GM23338 (cell line): ENCODE measurements around the gene KIAA1328.

Experiments
- EZH2 ChIP-seq: fragments of 200-600 bp; sonication (generic); IDR thresholded peaks from one replicate; pipeline ENCODE4 v1.8.0; 2017; ENCODE audit warnings: antibody characterized with exemption, mild to moderate bottlenecking, low read depth; ENCODE audit not compliant: unreplicated experiment
- EZH2phosphoT487 ChIP-seq: fragments of 200-600 bp; sonication (generic); IDR thresholded peaks from one replicate; pipeline ENCODE4 v1.8.1; 2018; ENCODE audit warnings: antibody characterized with exemption; ENCODE audit not compliant: unreplicated experiment
- POLR2AphosphoS5 ChIP-seq: IDR thresholded peaks from 2 replicates; pipeline ENCODE4 v1.6.1; 2016; ENCODE audit warnings: antibody characterized with exemption, low read depth
- REST ChIP-seq: IDR thresholded peaks from one replicate; pipeline ENCODE4 v1.6.1; 2018; ENCODE audit warnings: antibody characterized with exemption; ENCODE audit not compliant: unreplicated experiment
- TF ChIP-seq, protein P1 (sequence below), 2 experiments: fragments of 200-600 bp in 1 of 2; sonication (generic) in 1 of 2; conservative IDR thresholded peaks; 2 replicates each; pipeline versions ENCODE4 v1.5.1 to v1.6.1; 2016 to 2017; ENCODE audit warnings: antibody characterized with exemption in 2 of 2, low read depth in 2 of 2, mild to moderate bottlenecking in 2 of 2, moderate library complexity in 1 of 2
- TF ChIP-seq, protein P2 (sequence below): IDR thresholded peaks from 2 replicates; pipeline ENCODE4 v1.6.1; 2016; ENCODE audit warnings: antibody characterized with exemption

DNA sequence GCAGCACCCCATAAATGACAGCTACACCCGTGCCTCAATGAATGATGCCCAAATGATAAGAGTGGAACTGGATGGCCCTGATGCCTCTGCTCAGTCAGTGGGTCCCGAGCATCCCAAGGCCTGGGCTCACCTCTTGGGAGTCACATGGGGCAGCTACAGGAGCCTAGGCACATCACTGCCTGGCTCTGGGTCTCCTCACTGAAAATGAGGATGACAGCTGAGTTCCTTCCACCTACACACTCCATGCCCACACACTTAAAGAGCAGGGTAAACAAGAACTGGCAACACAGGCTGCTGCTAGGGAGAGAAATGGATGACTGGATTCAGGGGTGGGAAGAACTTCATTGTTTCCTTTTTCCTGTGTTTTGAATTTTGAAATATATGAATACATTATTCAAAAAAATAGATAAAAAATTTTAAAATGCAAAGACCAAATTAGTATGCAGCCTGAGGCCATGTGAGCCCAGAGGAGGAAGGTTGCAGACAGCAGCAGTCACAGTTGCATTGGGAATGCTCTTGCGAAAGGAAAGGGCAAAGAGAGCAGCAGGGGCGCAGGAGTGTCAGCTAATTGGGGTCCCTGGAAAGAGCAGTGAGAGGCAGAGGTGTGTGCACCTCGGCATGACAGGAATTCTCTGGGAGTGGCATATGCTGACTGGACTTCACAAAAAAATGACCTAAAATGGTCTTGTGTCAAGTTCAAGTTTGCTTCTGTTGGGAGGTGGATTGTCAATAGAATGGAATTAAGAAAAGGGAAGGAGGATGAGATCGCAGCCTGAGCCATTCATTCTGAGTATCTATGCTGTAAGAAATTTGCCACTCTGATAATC lies 409.6 kb downstream of the KIAA1328 start:
- no peak for TF ChIP-seq EZH2
- TF ChIP-seq, protein P1, sequence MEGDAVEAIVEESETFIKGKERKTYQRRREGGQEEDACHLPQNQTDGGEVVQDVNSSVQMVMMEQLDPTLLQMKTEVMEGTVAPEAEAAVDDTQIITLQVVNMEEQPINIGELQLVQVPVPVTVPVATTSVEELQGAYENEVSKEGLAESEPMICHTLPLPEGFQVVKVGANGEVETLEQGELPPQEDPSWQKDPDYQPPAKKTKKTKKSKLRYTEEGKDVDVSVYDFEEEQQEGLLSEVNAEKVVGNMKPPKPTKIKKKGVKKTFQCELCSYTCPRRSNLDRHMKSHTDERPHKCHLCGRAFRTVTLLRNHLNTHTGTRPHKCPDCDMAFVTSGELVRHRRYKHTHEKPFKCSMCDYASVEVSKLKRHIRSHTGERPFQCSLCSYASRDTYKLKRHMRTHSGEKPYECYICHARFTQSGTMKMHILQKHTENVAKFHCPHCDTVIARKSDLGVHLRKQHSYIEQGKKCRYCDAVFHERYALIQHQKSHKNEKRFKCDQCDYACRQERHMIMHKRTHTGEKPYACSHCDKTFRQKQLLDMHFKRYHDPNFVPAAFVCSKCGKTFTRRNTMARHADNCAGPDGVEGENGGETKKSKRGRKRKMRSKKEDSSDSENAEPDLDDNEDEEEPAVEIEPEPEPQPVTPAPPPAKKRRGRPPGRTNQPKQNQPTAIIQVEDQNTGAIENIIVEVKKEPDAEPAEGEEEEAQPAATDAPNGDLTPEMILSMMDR (conservative IDR thresholded peaks at IDR 0.05; ENCODE audit: low read depth in 2 of 2) = no peak
- TF ChIP-seq, protein P2, sequence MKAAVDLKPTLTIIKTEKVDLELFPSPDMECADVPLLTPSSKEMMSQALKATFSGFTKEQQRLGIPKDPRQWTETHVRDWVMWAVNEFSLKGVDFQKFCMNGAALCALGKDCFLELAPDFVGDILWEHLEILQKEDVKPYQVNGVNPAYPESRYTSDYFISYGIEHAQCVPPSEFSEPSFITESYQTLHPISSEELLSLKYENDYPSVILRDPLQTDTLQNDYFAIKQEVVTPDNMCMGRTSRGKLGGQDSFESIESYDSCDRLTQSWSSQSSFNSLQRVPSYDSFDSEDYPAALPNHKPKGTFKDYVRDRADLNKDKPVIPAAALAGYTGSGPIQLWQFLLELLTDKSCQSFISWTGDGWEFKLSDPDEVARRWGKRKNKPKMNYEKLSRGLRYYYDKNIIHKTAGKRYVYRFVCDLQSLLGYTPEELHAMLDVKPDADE = no peak
- TF ChIP-seq POLR2AphosphoS5 = no peak
- TF ChIP-seq REST = no peak
- TF ChIP-seq EZH2phosphoT487 = no peak
